Activated T-cell treated with anti-CD3 and anti-CD28 coated beads, Interleukin-2, amount 50 U/mL, for 4 hours (primary cell): ENCODE measurements around the gene LDAH. TPM values are rescaled to one million over a fixed set of nuclear protein-coding genes. Genes with fewer than 3 reads are reported as not detected.

Source experiments
- ATAC-seq, 2 donors: fragments of 200-7000 bp; cut with Tn5 transposase; one replicate each; pipeline ENCODE4 v1.10.0; 2021
- DNase-seq: peaks from one replicate; pipeline ENCODE4 v3.0.0-alpha.2; 2020
- H3K27me3 Mint-ChIP-seq: one replicate; pipeline ENCODE4 v1.8.0; 2021; ENCODE audit warnings: low read depth, mixed read lengths
- H3K36me3 Mint-ChIP-seq: one replicate; pipeline ENCODE4 v1.8.0; 2022; ENCODE audit warnings: mixed read lengths; ENCODE audit not compliant: insufficient read depth
- H3K4me1 Mint-ChIP-seq: one replicate; pipeline ENCODE4 v1.8.0; 2021; ENCODE audit warnings: low read depth, mixed read lengths
- H3K4me3 Mint-ChIP-seq: one replicate; pipeline ENCODE4 v1.8.0; 2021; ENCODE audit warnings: mild to moderate bottlenecking, moderate library complexity, mixed read lengths
- H3K9me3 Mint-ChIP-seq: one replicate; pipeline ENCODE4 v1.8.0; 2021; ENCODE audit warnings: mixed read lengths
- total RNA-seq, 3 donors: library from RNA; stranded (reverse); gene quantifications; one replicate each; pipeline ENCODE4 v1.2.1, GENCODE V29; 2021

LDAH gene
- total RNA-seq, 3 donors from 2014 or later, result 28.9 to 32.2 (median 30.1) TPM

DNA sequence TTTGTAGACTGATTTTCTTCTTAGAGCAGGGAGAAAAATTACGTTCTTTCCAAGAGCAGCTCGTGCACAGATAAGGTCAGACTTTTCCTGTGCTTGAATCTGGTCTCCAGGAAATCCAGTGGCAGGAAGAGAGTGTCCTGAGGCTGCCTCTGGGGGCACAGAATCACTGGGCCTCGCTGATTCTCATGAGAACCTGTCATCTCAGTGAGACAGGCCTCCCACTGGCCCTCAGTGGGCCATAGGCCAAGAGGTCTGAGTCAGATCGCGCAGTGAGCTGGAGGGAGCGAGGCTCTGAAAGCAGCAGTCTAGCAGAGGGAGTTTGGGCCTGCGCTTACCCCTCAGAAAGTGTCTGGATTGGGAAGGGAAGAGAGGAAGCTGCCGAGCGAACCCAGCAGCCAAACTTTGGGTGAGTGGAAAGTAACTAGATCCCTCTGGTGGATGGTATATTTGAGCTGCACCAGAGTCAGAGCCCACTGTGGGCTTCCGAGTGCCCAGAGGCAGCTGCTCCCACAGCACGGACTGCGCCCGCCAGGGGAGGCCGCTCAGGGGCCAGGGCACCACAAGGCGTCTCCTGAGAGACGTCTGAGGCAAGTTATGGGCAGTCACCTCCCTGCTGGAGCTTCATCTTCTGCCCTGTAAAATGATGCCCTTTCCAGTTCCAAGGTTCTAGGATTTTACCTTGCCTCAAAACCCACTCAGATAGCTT, 147.8 kb downstream of the LDAH start:
- no peak overlapping the region for H3K4me3 Mint-ChIP-seq
- no peaks in the 10 kb centered on the region for H3K9me3 Mint-ChIP-seq
- DNase-seq, result no peak
- H3K27me3 Mint-ChIP-seq, result peaks cover 25% of the 10 kb centered on the region
- no peaks in the 10 kb centered on the region for H3K4me1 Mint-ChIP-seq
- no peaks in the 10 kb centered on the region for H3K36me3 Mint-ChIP-seq
- peak in 1 of 2 donors; percentile 16 for ATAC-seq

DNA sequence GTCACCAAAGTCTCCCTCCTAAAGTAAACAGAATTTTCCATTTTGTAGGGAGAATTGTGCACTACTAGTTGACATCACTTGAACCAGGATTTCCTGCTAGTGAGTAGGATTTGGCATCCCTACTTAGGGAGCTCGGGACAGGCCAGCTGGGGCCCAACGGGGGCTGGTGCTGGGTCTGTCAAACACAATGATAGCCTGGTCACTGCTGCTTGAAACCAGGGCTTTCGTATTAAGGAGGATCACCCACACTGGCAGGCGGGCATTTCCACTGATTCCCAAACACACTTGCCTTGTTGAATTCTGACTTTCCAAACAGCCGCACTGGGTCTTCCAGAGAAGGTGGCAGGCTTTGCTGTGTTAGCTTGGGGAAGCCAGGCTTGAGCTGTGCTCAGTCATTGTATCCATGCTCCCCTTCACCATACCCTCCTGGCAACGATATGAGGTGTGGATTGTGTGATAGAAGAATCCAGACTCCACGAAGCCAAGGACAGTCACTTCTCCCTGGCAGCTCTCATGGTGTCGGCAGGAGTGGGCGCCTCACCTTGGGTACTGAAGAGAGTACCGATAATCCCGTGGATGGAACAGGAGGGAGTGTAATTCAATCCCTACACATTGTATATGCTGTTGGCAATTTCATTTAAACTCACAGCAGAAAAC, 148.5 kb downstream of the LDAH start:
- H3K36me3 Mint-ChIP-seq, result no peaks in the 10 kb centered on the region
- H3K27me3 Mint-ChIP-seq, result peaks cover 30% of the 10 kb centered on the region
- peaks cover 4% of the 10 kb centered on the region for H3K4me1 Mint-ChIP-seq
- H3K4me3 Mint-ChIP-seq, result no peak overlapping the region
- DNase-seq (no peak), ATAC-seq (no peak)
- H3K9me3 Mint-ChIP-seq, result no peaks in the 10 kb centered on the region

- peaks cover 5% of the 10 kb centered on the region for H3K4me1 Mint-ChIP-seq
- H3K27me3 Mint-ChIP-seq, result peaks cover 36% of the 10 kb centered on the region
Measured at GRCh38 chr2:20673686-20674308, 149.1 kb downstream of the LDAH start.

GRCh38 chr2:20672201-20672951, 150.5 kb downstream of the LDAH start:
- Mint-ChIP-seq H3K9me3 (no peaks in the 10 kb centered on the region), H3K36me3 (no peaks in the 10 kb centered on the region), H3K4me3 (no peak overlapping the region), H3K27me3 (peaks cover 48% of the 10 kb centered on the region), H3K4me1 (peaks cover 7% of the 10 kb centered on the region)
- DNase-seq, result no peak
- ATAC-seq, result no peak

More at GRCh38 chr2:20673686-20674308, 149.1 kb downstream of the LDAH start:
- DNase-seq, result no peak
- no peak for ATAC-seq
- H3K9me3 Mint-ChIP-seq, result no peaks in the 10 kb centered on the region
- H3K4me3 Mint-ChIP-seq, result no peak overlapping the region
- no peaks in the 10 kb centered on the region for H3K36me3 Mint-ChIP-seq

DNA sequence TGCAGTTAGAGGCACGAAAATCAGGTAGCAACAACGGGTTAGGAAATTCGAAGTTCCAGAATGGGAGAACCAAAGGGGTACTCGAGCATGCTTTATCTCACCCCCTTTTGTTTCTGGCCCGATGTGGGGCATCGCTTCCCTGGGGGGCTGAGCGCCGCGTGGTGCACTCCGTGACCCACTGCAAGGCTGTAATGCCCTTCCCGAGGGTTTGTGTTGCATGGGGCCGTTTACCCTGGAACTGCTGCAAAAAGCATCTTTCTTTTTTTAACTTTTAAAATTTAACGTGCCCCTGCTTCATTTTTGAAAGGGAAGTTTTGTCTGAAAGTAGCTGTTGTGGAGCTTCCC, 151.2 kb downstream of the LDAH start:
- DNase-seq (no peak), ATAC-seq (no peak)
- Mint-ChIP-seq H3K27me3 (peaks cover 48% of the 10 kb centered on the region), H3K9me3 (no peaks in the 10 kb centered on the region), H3K4me1 (peaks cover 7% of the 10 kb centered on the region), H3K36me3 (no peaks in the 10 kb centered on the region), H3K4me3 (no peak overlapping the region)

DNA sequence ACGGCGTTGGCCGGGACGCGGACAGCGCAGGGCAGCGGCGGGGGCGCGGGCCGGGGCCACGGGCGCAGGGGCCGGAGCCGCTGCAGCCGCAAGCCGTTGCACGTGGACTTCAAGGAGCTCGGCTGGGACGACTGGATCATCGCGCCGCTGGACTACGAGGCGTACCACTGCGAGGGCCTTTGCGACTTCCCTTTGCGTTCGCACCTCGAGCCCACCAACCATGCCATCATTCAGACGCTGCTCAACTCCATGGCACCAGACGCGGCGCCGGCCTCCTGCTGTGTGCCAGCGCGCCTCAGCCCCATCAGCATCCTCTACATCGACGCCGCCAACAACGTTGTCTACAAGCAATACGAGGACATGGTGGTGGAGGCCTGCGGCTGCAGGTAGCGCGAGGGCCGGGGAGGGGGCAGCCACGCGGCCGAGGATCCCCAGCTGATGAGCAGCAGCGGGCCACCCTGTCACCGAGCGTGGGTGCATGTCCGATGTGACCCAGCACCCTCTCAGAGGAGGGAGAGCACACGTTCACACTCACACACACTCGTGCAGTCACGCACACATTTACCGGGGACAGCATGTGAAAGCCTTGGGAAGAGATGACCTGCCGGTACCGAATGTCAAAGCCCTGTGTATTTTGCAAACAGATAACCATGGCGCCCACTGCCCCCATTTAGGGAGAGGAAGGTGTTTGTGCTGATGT, 151.7 kb downstream of the LDAH start:
- Mint-ChIP-seq H3K27me3 (peaks cover 54% of the 10 kb centered on the region), H3K9me3 (no peaks in the 10 kb centered on the region), H3K36me3 (no peaks in the 10 kb centered on the region), H3K4me1 (peaks cover 9% of the 10 kb centered on the region), H3K4me3 (no peak overlapping the region)
- ATAC-seq, result no peak
- no peak for DNase-seq

DNA sequence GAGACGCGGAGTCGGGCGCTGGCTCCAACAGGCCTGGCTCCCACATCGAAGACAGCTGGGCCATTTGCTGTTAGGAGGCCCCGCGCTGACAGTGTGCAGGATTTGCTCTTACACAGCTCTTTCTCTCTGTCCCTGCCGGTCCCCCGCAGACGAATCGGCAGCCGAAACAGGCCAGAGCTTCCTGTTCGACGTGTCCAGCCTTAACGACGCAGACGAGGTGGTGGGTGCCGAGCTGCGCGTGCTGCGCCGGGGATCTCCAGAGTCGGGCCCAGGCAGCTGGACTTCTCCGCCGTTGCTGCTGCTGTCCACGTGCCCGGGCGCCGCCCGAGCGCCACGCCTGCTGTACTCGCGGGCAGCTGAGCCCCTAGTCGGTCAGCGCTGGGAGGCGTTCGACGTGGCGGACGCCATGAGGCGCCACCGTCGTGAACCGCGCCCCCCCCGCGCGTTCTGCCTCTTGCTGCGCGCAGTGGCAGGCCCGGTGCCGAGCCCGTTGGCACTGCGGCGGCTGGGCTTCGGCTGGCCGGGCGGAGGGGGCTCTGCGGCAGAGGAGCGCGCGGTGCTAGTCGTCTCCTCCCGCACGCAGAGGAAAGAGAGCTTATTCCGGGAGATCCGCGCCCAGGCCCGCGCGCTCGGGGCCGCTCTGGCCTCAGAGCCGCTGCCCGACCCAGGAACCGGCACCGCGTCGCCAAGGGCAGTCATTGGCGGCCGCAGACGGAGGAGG, 152.4 kb downstream of the LDAH start:
- no peak overlapping the region for H3K4me3 Mint-ChIP-seq
- H3K27me3 Mint-ChIP-seq, result peaks cover 59% of the 10 kb centered on the region
- ATAC-seq (no peak), DNase-seq (no peak)
- H3K4me1 Mint-ChIP-seq, result peaks cover 14% of the 10 kb centered on the region
- no peaks in the 10 kb centered on the region for H3K9me3 Mint-ChIP-seq
- H3K36me3 Mint-ChIP-seq, result no peaks in the 10 kb centered on the region

GRCh38 chr2:20669562-20670314, 153.2 kb downstream of the LDAH start:
- no peak for DNase-seq
- peaks cover 66% of the 10 kb centered on the region for H3K27me3 Mint-ChIP-seq

DNA sequence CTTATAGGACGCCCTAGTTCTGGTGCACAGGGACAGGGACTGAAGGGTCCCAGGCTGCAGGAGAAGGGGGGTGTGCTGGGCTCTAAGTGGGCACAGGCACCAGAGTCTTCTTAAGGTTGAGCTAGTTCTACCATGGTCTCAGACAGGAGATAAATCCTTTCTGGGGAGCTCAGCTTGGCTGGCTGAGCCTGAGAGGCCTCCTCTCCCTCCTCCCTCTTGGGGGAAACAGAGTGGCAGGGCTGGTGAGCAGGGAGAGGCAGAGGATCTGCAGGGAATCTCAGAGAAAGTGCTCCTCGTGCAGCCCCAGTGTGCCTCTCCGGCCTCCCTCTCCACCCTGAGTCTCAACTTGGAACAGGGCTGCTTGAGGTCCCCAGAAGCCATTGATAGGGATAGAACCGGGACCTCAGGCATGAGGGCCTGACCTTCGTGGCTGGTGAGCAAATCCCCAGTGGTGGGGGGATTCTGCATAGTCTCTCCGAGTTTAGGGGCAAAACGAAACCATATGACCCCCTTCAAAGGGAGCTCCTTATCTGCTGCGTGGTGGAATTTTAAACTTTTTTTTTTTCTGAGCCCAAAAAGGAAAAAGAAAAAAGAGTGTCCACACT, 153.9 kb downstream of the LDAH start:
- H3K4me1 Mint-ChIP-seq, result peaks cover 15% of the 10 kb centered on the region
- DNase-seq, result no peak
- H3K4me3 Mint-ChIP-seq, result no peak overlapping the region
- no peaks in the 10 kb centered on the region for H3K9me3 Mint-ChIP-seq
- H3K36me3 Mint-ChIP-seq, result no peaks in the 10 kb centered on the region
- H3K27me3 Mint-ChIP-seq, result peaks cover 74% of the 10 kb centered on the region
- no peak for ATAC-seq

More at GRCh38 chr2:20669562-20670314, 153.2 kb downstream of the LDAH start:
- H3K36me3 Mint-ChIP-seq, result no peaks in the 10 kb centered on the region
- H3K9me3 Mint-ChIP-seq, result no peaks in the 10 kb centered on the region
- ATAC-seq, result no peak
- H3K4me1 Mint-ChIP-seq, result peaks cover 15% of the 10 kb centered on the region
- H3K4me3 Mint-ChIP-seq, result peak overlapping the region; percentile 11

DNA sequence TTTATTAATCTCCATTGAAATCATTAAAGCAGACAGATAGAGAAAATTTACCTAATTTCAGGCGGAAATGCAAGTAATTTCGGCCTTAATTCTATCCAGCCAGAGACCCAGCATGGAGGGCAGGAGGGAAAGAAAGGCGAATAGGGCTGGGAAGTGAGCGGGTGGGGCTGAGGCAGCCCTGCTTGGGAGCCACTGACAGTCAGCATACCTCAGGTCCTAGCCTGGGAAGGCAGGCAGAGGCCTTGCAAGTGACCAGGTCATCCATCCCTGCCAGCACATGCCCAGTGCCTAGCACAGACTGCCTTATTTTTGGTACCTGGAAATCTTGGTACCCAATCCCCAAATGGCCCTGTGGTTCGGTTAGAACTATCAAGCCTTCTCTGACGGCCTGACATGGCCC, 154.4 kb downstream of the LDAH start:
- Mint-ChIP-seq H3K4me3 (peak overlapping the region; percentile 71), H3K36me3 (no peaks in the 10 kb centered on the region), H3K4me1 (peaks cover 15% of the 10 kb centered on the region), H3K27me3 (peaks cover 75% of the 10 kb centered on the region), H3K9me3 (no peaks in the 10 kb centered on the region)
- DNase-seq (no peak), ATAC-seq (no peak)

GRCh38 chr2:20667531-20668401, 155.1 kb downstream of the LDAH start:
- Mint-ChIP-seq H3K4me3 (peak overlapping the region; percentile 71), H3K4me1 (peaks cover 15% of the 10 kb centered on the region), H3K9me3 (no peaks in the 10 kb centered on the region), H3K36me3 (no peaks in the 10 kb centered on the region), H3K27me3 (peaks cover 72% of the 10 kb centered on the region)
- DNase-seq, result no peak
- ATAC-seq, result no peak

- H3K4me1 Mint-ChIP-seq, result peaks cover 15% of the 10 kb centered on the region
- DNase-seq (no peak), ATAC-seq (peak; percentile 16 to 36)
- no peaks in the 10 kb centered on the region for H3K9me3 Mint-ChIP-seq
- no peaks in the 10 kb centered on the region for H3K36me3 Mint-ChIP-seq
- peaks cover 72% of the 10 kb centered on the region for H3K27me3 Mint-ChIP-seq
- no peak overlapping the region for H3K4me3 Mint-ChIP-seq
Measured at GRCh38 chr2:20667151-20667530, 155.8 kb downstream of the LDAH start.
